Peyer's patch (tissue), 4 donors: Measurements from ENCODE around the gene ADGRF1.

Experiments
- CTCF ChIP-seq, 6 experiments: fragments of 450-650 bp in 4 of 6; fragments of 200-600 bp in 2 of 6; sonication (generic) in 1 of 6; IDR thresholded peaks; one replicate each; pipeline ENCODE4 v1.5.1; 2017 to 2019; ENCODE audit warnings: antibody characterized with exemption in 6 of 6, mild to moderate bottlenecking in 3 of 6, moderate library complexity in 1 of 6
- POLR2A ChIP-seq, 2 donors: fragments of 450-650 bp; IDR thresholded peaks; one replicate each; pipeline ENCODE4 v1.5.1; 2017; ENCODE audit warnings: antibody characterized with exemption in 2 of 2, mild to moderate bottlenecking in 2 of 2, moderate library complexity in 2 of 2

DNA sequence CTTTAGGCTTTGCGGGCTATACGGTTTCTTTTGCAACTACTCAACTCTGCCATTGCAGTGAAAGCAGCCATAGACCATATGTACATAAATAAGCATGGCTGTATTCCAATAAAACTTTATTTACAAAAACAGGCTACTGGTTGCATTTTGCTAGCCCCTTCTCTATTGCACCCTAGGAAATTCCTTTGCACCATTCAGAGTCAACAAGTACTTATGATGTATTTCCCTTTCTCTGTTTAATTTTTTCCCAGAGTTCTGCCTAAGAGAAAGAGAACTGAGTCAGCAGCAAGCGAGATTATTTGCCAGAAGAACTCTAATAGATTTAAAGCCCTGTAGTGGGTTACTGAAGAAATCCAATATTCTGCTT, 33.8 kb downstream of the ADGRF1 start:
- TF ChIP-seq CTCF (IDR thresholded peaks at IDR 0.05) (no peak), POLR2A (IDR thresholded peaks at IDR 0.05) (no peak)
